HEK293T (cell line): ENCODE data around the gene EIF4G1.

Experiments used
- BHLHE40 ChIP-seq: fragments of 450-650 bp; IDR thresholded peaks from 2 replicates; pipeline ENCODE4 v1.6.1; 2016; ENCODE audit warnings: mild to moderate bottlenecking, moderate library complexity, borderline replicate concordance
- ELF4 ChIP-seq: fragments of 450-650 bp; IDR thresholded peaks from 2 replicates; pipeline ENCODE4 v1.6.1; 2017; ENCODE audit warnings: antibody characterized with exemption
- FOXK2 ChIP-seq: fragments of 450-650 bp; IDR thresholded peaks from 2 replicates; pipeline ENCODE4 v1.6.1; 2016; ENCODE audit warnings: mild to moderate bottlenecking
- FOXM1 ChIP-seq: fragments of 450-650 bp; IDR thresholded peaks from 2 replicates; pipeline ENCODE4 v1.6.1; 2017; ENCODE audit warnings: mild to moderate bottlenecking, borderline replicate concordance
- NFRKB ChIP-seq: fragments of 450-650 bp; IDR thresholded peaks from 2 replicates; pipeline ENCODE4 v1.6.1; 2016; ENCODE audit warnings: mild to moderate bottlenecking, moderate library complexity
- SP1 ChIP-seq: fragments of 450-650 bp; IDR thresholded peaks from 2 replicates; pipeline ENCODE4 v1.6.1; 2017
- SUZ12 ChIP-seq: fragments of 450-650 bp; IDR thresholded peaks from 2 replicates; pipeline ENCODE4 v1.6.1; 2016; ENCODE audit warnings: mild to moderate bottlenecking
- TARDBP ChIP-seq: fragments of 450-650 bp; IDR thresholded peaks from 2 replicates; pipeline ENCODE4 v1.6.1; 2016
- ZNF384 ChIP-seq: fragments of 450-650 bp; IDR thresholded peaks from 2 replicates; pipeline ENCODE4 v1.6.1; 2016
- TF ChIP-seq, protein P1 (sequence below): fragments of 450-650 bp; IDR thresholded peaks from 2 replicates; pipeline ENCODE4 v1.6.1; 2016

- TF ChIP-seq FOXK2 = no peak
- no peak for TF ChIP-seq ELF4
- TF ChIP-seq FOXM1 = no peak
- no peak for TF ChIP-seq ZNF384
- no peak for TF ChIP-seq NFRKB
- no peak for TF ChIP-seq SUZ12
- no peak for TF ChIP-seq TARDBP
- no peak for TF ChIP-seq BHLHE40
- TF ChIP-seq SP1 = no peak
- TF ChIP-seq, protein P1, sequence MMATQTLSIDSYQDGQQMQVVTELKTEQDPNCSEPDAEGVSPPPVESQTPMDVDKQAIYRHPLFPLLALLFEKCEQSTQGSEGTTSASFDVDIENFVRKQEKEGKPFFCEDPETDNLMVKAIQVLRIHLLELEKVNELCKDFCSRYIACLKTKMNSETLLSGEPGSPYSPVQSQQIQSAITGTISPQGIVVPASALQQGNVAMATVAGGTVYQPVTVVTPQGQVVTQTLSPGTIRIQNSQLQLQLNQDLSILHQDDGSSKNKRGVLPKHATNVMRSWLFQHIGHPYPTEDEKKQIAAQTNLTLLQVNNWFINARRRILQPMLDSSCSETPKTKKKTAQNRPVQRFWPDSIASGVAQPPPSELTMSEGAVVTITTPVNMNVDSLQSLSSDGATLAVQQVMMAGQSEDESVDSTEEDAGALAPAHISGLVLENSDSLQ = no peak
These were observed 37.9 kb downstream of the EIF4G1 start for GRCh38 chr3:184352149-184352785.
